Right ventricle myocardium inferior (tissue), 1 donor: Measurements from ENCODE around the gene LRTM2. TPM values are rescaled to one million over a fixed set of nuclear protein-coding genes. Genes with fewer than 3 reads are reported as not detected.

ENCODE experiments used
- ATAC-seq: fragments of 200-7000 bp; cut with Tn5 transposase; one replicate; pipeline ENCODE4 v1.9.1; 2020; ENCODE audit warnings: mild to moderate bottlenecking, moderate library complexity
- DNase-seq: peaks from one replicate; pipeline ENCODE4 v3.0.0; 2021; ENCODE audit errors: missing footprints
- intact Hi-C: fragments of 100-400 bp; cut with DNase I; formaldehyde crosslinking; loops from one replicate; pipeline ENCODE4 v1.11.0; 2022
- total RNA-seq: library from RNA; stranded (reverse); fragmentation: NEBNext Ultra II Directional; extraction: Animal tissue kit (Norgen Biotek cat#: 25700); gene quantifications from one replicate; pipeline ENCODE4 v1.2.1, GENCODE V29; 2021
- donor health status: DM: no; HTN: yes; CAD: no; lungs with severe emphysema.

The LRTM2 gene
- total RNA-seq, 1 donor from 2014 or later = not detected

GRCh38 chr12:1836854-1837421, 16.6 kb downstream of the LRTM2 start:
- ATAC-seq (no peak), DNase-seq (no peak)
- intact Hi-C loops = no loop called here

GRCh38 chr12:1837541-1838204, 17.3 kb downstream of the LRTM2 start:
- intact Hi-C loops = no loop called here
- DNase-seq (no peak), ATAC-seq (no peak)

GRCh38 chr12:1838205-1838993, 18.0 kb downstream of the LRTM2 start:
- DNase-seq (no peak), ATAC-seq (no peak)
- intact Hi-C loops = no loop called here

GRCh38 chr12:1838994-1839365, 18.6 kb downstream of the LRTM2 start:
- no peak for ATAC-seq
- DNase-seq = no peak
- intact Hi-C loops = no loop called here

- ATAC-seq = no peak
- intact Hi-C loops = no loop called here
- DNase-seq = no peak
These were observed 19.1 kb downstream of the LRTM2 start for GRCh38 chr12:1839464-1839863.

DNA sequence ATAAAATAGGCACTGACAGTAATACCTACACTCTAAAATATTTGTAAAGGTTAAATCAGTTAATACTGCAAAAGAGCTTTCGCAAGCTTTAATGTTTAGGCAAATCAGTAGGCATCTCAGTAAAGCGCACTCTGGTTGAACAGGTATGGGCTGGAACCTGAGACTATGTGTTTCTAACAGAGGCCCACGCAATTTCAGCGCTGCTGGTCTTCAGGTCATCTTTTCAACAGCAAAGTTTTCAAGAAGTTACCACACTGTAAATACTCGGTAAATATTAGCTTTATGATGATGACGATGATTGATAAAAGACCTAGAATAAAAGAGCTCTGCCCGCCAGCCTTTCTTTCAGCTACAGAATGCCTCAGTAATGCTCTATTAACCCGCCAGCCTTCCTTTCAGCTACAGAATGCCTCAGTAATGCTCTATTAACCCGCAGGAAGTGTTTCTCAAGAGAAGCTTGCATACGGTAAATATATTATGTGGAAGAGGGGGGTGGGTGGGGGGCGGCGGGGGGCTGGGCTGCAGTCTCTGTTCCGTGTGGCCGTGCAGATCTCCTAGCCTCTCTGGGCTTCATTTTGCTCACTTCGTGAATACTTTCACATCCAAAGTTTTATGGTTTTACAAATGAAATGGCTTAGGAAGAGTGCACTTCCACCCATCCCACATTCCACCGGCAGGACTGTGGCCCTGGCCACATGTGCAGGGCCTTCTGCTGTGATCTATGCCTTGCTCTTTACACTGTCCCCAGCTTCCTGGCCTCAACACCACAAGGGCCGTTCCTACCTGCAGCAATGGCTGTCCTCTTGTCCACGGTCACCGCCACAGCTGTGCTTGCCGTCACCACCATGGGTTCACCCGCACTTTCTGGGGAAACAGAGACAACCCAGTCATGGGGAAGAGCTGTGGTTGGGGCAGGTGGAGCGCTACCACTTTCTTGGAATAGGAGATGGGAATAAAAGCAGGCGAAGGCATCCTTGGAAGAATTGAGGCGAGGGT, 19.9 kb downstream of the LRTM2 start:
- no peak for ATAC-seq
- intact Hi-C loops = no loop called here
- DNase-seq = no peak

- no peak for DNase-seq
These were observed 20.6 kb downstream of the LRTM2 start for GRCh38 chr12:1840981-1841425.

GRCh38 chr12:1841586-1842182, 21.3 kb downstream of the LRTM2 start:
- intact Hi-C loops = no loop called here
- ATAC-seq (no peak), DNase-seq (no peak)

More at GRCh38 chr12:1840981-1841425, 20.6 kb downstream of the LRTM2 start:
- intact Hi-C loops = no loop called here
- ATAC-seq = no peak

DNA sequence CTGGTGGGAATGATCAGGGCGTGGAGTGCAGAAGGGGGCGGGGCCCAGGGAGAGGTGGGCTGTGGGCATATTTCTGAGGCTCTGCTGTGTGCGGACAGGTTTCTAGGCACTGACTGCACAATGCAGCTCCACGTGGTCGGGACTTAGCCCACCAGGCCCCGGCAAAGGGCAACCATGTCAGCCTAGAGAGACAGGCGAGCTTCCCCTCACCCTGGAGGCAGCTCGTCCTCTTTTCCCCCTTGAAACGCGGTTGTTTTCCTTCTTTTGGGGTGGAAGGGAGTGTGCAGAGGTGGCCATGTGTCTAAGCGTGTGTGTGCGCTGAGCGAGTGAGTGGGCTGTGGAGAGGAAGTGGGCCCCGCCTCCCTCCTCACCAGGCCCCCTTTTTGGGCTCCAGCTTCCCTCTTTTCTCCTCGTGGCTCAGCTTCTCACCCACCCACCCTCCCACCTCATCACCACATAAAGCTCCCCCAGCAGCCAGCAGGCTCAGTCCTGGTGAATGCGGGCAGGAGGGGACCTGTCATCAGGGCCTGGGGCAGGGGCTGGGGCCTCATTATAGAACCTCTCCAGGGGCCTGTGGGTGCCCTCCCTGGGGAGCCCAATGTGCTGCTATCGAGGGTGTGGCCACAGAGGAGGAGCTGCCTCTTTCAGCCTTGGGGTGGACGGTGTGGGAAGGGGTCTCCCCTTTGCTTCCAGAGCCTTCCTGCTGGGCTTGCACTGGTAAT, 22.0 kb downstream of the LRTM2 start:
- ATAC-seq (no peak), DNase-seq (no peak)
- intact Hi-C loops = no loop called here

DNA sequence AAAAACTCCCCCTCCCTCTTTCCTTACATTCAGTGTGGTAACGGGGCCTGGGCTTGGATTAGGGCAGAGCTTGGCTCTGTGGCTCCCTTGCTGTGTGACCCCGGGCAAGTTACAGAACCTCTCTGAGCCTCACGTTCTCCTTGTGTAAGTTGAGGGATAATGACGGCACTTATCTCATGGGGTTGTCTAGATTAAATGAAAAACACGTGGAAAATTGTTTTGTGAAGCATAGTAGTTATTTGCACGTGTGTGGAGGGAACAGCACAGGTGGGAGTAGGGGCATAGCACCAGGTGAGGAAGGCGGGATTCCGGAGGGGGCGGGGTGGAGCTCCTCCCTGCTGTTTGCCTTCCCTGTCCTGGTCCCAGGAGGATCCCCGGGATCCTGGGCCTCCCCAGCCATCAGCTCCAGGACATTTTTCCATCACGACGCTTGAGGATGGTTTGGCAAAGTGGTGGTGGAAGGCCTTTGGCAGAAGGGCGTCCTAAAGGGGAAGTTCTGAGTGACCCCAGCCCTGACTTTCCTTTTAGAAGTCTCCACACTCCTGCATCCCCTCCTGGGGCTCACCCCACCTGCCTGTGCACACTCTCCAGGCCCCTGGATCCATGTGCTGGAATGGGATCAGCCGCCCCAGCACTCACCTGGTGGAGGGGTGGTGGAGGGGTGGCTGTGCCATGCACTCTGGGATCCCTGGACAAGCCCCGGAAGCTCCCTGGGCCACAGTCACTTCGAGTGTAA, 22.7 kb downstream of the LRTM2 start:
- DNase-seq = no peak
- ATAC-seq = no peak
- intact Hi-C loops = no loop called here

- DNase-seq = no peak
- no peak for ATAC-seq
- intact Hi-C loops = no loop called here
These were observed 23.3 kb downstream of the LRTM2 start for GRCh38 chr12:1843641-1844005.

- intact Hi-C loops = no loop called here
- no peak for ATAC-seq
- DNase-seq = no peak
These were observed 23.9 kb downstream of the LRTM2 start for GRCh38 chr12:1844223-1844622.

DNA sequence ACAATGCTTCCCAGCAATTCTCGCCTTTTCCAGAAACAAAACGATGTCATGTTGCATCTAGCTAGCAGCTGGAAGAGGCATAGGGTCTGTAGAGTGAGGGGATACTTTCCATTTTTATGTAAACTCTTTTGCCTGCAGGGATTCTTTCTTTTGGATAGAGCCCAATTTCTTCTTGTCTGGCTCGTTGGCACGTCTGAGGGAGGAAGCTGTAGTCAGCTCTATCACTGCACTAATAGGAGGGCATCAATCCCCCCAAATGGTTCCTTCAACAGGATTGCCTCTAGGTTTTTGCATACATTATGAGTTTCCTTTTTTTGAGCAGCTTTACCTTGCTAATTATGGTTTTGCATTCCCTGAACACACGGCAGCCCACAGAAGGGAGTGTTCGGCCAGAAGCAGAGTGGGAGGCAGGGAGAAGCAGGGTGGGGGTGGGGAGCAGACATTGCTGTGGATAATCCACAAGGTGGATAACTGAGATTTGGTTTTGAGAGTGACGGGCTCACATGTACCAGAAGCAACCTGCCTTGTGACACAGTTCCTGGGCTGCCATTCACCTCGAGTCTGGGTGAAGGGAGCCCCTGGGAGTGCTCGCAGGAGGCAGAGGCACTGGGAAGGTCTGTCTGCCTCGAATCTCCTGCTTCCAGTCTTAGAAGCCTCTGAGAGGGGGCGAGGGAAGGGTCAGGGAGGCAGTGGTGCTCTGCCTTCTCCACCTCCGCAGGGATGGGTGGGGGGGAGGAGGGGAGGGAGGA, 24.5 kb downstream of the LRTM2 start:
- no peak for ATAC-seq
- no peak for DNase-seq
- intact Hi-C loops = no loop called here

DNA sequence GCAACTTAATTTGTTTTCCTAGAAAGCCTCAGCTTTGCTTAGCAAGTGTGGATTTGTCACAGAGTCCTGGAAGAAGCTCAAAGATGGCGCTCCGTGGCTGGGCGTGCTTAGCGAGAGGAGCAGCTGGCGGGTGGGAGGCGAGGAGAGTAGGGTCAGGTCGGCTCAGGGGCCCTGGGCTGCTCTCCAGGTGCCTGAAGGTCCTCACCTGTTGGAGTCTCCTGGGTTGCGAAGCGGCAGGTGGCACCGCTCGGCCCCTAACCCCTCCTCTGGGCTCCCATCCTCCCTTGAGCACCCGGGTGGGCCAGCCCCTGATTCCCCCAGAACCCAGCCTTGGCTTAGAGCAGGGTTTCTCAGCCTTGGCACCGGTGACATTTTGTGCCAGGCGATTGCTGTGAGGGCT, 25.1 kb downstream of the LRTM2 start:
- intact Hi-C loops = no loop called here
- ATAC-seq (no peak), DNase-seq (no peak)

DNA sequence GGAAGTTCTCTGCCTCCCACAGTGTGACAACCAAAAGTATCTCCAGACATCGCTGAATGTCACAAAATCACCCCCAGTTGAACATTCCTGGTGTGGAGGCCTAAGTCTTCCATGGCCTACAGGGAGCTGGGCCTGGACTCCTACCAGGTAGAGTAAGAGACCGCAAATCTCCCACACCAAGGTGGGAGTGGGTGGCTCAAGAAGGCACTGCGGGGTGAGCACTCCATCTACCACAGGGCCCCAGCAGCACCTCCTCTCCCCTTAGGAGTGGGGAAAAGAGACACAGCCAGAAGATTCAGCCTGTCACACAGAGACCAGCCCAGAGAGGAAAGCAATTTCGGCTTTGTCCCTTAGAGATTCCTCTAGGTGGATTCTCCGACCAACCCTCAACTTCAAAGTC, 25.5 kb downstream of the LRTM2 start:
- ATAC-seq (no peak), DNase-seq (no peak)
- intact Hi-C loops = no loop called here

DNA sequence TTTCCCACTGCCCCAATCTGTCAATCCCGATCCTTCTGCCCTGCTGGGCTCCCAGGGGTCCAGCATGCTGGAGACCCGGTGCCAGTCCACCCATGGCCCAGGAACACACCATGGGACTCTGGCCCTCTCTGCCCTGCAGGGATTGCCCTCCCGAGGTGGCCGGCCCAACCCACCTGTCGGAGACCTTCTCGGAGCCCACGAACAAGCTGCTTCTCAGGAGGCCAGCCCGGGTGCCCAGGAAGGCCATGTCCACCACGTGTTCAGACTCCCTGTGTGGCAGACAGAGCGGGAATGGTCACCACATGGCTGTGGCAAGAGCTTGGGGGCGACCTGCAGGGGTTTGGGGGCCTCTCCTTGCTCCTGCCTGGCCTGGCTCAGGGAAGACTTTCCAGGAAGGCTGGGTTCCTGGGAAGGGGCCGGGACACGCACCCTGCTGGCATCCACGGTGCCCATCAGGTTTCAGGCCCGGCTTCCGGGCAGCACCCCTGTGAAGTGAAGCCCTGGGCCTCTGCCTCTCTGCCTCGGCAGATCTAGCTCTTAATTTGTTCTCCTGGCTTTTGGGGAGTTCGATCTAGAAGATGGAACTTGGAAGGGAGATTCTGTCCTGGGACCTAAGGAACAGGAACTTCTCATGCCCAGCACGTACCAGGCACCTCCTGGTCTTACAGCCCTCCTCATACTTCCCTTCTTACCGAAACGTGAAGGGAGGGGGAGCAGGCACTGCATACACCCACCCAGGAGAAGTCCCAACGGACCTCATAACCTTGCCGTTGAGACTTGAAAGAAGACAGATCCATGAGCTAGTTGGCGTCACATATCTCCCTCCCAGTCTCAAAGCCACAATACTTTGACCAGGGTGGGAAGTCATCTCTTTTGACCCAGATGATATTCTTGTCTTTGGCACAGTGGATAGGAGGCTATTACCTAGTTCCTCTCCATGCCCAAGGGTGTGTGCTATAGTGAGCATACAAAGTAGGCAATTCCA, 26.3 kb downstream of the LRTM2 start:
- ATAC-seq (no peak), DNase-seq (no peak)
- intact Hi-C loops = no loop called here
